Measurements from ENCODE around the gene PPP4R2.

DNA sequence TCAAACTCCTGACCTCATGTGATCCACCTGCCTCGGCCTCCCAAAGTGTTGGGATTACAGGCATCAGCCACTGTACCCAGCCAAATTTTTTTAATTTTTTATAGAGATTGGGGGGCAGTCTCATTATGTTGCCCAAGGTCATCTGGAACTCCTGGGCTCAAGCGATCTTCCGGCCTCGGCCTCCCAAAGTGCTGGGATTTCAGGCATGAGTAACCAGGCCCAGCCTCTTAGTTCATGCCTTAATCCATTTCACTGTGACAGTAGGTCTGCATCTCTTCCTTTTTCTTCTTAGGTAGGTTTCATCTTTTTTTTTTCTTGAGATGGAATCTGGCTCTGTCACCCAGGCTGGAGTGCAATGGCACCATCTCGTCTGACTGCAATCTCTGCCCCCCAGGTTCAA, 37.3 kb upstream of the PPP4R2 start:
- TF ChIP-seq, protein P1, sequence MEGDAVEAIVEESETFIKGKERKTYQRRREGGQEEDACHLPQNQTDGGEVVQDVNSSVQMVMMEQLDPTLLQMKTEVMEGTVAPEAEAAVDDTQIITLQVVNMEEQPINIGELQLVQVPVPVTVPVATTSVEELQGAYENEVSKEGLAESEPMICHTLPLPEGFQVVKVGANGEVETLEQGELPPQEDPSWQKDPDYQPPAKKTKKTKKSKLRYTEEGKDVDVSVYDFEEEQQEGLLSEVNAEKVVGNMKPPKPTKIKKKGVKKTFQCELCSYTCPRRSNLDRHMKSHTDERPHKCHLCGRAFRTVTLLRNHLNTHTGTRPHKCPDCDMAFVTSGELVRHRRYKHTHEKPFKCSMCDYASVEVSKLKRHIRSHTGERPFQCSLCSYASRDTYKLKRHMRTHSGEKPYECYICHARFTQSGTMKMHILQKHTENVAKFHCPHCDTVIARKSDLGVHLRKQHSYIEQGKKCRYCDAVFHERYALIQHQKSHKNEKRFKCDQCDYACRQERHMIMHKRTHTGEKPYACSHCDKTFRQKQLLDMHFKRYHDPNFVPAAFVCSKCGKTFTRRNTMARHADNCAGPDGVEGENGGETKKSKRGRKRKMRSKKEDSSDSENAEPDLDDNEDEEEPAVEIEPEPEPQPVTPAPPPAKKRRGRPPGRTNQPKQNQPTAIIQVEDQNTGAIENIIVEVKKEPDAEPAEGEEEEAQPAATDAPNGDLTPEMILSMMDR (IDR thresholded peaks at IDR 0.05) = no peak
- TF ChIP-seq POLR2A (IDR thresholded peaks at IDR 0.05) = no peak
